Activated effector memory CD4-positive, alpha-beta T cell treated with Interleukin-2 at 50 U/mL for 16 hours (primary cell): ENCODE measurements around the gene PPFIA1.

Experiments
- DNase-seq: peaks from one replicate; pipeline ENCODE4 v3.0.0-alpha.2; 2020

PPFIA1 gene

GRCh38 chr11:70270104-70270876 lies at the start of gene PPFIA1:
TSS of gene PPFIA1 (plus strand) at chr11:70270690. CDS start at chr11:70272173, 1,483 bp downstream.
- DNase-seq: peak; percentile 95

GRCh38 chr11:70220920-70221319 lies 49.6 kb upstream of the PPFIA1 start:
- DNase-seq: no peak

GRCh38 chr11:70225681-70226177 lies 44.8 kb upstream of the PPFIA1 start:
- no peak for DNase-seq

DNA sequence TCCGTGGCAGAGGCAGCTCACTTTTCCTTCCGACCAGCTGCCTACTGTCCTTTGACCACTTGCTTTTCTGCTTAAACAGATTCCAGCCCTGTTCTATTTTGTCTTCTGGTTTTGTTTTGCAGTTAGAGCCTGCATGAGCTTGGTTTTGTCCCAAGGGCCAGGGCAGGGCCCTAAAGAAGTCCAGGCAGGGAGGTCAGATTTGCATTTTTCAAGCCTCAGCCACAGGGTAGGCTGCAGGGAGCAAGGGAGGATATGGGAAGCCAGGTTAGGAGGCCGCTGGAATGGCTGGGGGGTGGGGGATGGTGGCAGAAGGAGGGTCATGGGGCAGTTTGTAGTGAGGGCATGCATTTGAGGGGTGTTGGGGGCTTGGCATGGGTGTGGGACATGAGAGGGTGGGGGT lies 44.3 kb upstream of the PPFIA1 start:
- no peak for DNase-seq

- DNase-seq: no peak
These were observed 43.5 kb upstream of the PPFIA1 start for GRCh38 chr11:70226967-70227366.

DNA sequence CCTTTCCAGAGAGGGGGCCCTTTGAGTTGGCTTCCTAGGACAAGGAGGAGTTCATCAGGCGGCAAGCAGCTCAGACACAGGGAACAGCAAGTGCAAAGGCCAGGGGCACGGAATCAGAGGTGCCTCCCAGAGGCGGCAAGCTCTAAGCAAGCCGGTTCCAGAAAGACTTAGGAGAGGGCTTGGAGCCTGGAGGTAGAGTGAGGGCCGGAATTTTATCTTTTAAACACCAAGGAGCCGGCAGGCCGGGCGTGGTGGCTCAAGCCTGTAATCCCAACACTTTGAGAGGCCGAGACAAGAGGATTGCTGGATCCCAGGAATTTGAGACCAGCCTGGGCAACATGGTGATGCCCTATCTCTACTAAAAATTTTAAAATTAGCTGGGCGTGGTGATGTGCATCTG lies 40.8 kb upstream of the PPFIA1 start:
- no peak for DNase-seq

GRCh38 chr11:70230151-70230839 lies 40.2 kb upstream of the PPFIA1 start:
- DNase-seq: no peak

DNA sequence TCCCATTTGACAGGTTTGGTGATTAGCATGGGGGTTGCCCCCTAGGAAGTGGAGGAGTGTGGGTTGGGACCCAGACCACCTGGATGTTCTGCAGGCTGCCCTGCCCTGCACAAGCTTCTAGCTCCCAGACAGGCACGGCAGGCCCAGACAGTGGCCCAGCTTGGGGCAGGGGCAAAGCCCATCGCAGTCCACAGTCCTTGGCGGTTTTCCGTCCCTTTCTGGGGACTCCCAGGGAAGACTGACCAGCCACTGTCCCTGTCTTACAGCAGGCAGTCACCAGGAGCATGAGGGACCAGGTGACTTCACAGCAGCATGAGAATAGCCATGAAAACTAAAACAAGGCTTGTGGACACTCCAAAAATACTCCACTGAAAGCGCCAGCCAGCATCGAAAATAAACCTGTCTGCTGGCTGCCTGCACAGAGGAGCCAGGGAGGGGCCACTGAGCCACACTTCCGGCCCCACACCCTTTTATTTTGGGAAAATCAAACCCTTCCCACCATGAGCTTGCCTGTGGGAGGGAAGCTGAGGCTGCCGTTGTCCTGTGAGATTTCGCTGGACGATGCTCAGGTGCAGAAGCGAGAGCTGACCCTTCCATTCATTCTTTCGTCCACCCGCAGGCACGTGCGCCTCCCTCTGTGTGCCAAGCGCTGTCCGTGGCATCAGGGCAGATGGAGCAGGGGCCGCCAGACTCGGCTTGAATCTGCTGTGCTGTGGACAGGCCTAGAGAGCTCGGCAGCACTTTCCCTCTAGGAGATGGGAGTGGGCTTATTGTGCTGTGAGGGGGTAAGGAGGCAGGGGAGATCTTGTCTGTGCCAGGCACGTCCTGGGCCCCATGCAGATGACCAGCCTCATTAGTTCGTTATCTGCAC lies 39.4 kb upstream of the PPFIA1 start:
- DNase-seq: no peak

DNA sequence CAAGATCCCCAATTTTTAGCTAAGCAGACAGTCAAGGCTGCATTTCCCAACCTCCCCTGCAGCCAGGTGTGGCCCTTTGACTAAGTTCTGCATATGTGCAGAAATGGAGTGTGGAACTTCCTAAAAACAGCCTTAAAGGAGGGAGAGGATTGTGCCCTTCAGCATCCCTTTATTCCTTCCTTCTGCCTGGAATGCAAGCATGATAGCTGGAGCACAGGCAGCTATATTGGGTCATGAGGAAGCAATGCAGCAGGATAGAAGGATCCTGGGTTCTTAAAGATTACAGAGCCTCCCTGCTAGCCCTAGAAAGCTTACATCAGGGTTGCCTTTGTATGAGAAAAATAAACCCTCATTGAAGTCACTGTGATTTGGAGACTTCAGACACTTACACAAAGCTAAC lies 37.5 kb upstream of the PPFIA1 start:
- DNase-seq: no peak

GRCh38 chr11:70233511-70233934 lies 37.0 kb upstream of the PPFIA1 start:
- no peak for DNase-seq

DNA sequence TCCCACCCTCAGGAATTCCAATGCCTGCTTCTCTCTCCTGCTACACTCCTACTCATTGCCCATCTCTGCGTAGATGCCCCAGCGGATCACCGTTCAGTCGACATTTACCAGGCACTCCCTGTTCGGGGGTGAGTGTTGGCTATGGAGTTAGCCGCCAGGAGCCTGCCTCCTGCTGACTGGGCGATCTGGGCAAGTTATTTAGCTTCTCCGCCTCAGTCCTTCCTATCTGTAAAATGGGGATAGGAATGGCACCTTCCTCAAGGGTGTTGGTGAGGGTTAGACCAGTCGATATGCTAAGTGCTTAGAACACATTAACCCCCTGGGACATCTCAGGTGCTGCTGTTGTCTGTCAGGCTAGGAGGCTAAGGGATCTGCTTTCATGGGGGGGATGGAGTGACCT lies 36.5 kb upstream of the PPFIA1 start:
- no peak for DNase-seq

DNA sequence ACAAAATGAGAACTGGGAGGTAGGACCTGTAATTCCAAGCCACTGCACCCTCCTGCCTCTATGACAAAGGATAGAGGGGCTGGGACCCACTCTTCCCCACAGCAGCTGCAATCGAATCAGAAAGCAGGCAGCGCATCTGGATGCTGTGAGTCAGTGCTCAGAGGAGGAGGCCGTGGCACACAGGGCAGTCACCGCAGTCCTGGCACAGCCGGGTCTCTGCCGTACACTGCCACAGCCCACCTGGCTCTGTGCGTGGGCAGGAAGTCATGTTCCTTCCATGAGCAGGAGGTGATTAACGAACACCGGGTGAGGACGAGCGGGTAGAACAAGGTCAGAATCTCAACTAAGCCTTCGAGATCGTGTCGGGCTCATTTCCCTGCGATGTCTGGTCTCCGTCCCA lies 30.2 kb upstream of the PPFIA1 start:
- DNase-seq: no peak

- no peak for DNase-seq
These were observed 28.8 kb upstream of the PPFIA1 start for GRCh38 chr11:70241709-70242108.

DNA sequence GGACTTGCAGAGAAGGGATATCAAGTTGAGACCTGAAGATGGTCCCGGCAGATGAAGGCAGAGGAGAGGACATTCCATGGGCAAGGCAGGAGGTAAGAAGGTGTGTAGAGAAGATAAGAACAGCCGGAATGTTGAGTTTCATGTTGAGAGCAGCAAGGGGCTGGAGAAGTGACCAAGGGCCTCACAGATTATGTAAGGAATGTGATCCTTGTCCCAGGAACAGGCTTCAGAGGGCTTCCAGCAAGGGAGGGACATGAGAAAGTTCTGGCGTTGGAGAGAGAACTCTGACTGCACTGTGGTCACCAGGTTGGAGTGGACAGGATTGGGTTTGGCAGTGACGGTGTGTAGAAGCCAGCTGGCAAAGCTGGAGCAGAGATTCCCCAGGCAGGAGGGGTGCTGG lies 27.6 kb upstream of the PPFIA1 start:
- no peak for DNase-seq

- DNase-seq: no peak
These were observed 26.4 kb upstream of the PPFIA1 start for GRCh38 chr11:70243912-70244652.

DNA sequence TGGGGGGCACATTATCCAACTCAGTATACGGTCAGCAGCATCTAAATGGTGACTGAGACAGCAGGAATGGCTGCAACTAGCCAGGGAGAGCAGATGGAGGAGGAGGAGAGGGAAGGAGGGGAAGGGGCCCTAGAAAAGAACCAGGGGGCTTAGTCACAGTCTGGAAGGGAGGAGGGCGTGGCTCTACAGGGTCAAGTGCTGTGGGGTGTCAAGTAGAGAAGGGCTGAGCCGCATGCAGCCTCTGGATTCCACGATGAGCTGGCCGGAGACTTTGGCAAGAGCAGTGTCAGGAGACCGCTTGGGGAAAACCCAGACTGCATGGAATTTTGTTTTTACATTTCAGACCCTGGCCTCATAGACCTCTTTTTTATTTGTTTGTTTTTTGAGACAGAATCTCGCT lies 25.8 kb upstream of the PPFIA1 start:
- DNase-seq: no peak

DNA sequence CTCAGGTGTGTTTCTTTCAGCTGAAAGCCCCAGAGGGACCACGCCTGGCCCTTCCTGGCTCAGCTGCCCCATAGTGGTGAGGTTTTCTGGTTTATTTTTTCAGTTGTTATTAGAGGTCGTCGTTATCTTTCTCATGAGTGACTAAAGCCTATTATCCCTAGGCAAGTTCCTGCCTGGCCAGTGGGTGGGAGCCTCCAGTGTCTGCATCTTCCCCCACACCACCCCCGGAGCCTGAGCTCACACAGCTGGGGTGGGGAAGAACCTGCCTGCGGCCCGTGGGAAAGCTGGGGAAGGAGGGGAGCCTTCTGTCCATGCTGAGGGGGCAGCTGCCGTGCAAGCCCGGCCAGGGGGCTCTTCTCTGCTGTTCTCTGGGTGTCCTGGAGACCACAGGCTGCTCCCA lies 24.3 kb upstream of the PPFIA1 start:
- no peak for DNase-seq

GRCh38 chr11:70247042-70247709 lies 23.3 kb upstream of the PPFIA1 start:
- no peak for DNase-seq

- no peak for DNase-seq
These were observed 22.8 kb upstream of the PPFIA1 start for GRCh38 chr11:70247710-70248072.

DNA sequence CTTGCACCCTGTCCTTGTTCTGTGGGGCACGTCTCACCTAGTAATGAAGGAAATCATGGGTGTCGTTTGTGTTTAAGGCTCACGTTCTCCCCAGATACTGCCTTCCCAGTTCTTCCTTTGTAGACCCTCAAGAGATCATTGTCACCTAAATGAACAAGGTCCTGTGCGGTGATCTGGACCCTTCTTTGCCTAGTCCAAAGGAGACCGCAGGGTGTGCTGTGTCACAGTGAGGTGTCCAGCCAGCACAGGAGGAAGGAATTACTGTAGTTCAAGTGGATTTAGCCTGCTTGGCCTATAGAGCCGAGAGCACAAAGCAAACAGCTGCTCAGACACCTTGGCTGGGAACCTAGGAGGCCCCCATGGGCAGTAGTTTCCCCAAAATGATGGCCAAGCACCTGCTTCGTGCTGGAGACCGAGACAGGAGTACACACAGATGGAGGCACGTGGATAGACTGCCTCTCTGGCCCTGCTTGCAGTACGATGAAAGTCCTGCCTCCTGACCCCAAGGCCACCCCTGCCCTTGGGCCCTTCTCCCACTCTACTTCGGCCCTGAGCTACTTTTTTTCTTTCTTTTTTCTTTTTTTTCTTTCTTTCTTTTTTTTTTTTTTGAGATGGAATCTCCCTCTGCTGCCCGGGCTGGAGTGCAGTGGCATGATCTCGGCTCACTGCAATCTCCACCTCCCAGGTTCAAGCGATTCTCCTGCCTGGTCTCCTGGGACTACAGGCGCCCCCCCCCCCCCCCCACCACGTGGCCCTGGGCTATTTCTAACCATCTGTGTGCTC lies 19.4 kb upstream of the PPFIA1 start:
- DNase-seq: no peak

DNA sequence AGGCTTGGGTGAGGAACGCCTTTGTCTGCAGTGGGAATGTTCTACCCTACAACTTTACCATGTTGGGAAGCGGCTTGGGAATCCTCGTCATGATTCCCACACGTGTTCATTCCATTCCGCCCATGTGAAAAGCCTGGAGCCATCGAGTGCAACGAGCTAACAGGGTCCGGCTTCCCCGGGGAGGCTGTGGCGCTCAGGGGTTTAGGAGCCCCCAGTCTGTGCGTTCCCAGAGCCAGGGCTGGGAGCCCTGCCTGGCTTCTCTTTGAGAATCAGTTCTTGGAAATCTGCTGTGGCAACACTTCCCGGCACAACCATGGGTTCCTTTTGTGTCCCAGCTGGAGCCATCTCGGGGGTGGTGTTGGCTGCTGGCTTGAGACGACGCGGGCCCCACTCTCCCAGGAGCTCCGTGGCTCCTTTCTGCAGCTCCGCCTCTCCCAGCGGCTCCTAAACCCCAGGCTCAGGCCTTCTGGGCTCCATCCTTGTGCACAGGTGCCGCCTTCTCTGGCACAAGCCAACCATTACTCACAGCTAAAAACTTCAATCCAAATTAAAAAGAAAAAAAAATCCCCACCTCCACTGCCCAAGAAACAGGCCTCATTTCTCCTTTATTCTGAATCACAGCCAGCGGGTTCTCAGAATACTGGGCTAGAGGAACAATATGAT lies 18.7 kb upstream of the PPFIA1 start:
- DNase-seq: no peak
